GM12878 (cell line): ENCODE results near the gene B4GALNT4.

Experiments used
- CHD2 ChIP-seq: IDR thresholded peaks from 2 replicates; pipeline ENCODE4 v1.6.1; 2011; ENCODE audit warnings: low read depth, low read length, improper control_type of control experiment, borderline replicate concordance
- EZH2 ChIP-seq: IDR thresholded peaks from 2 replicates; pipeline ENCODE4 v1.6.1; 2012; ENCODE audit warnings: low read depth, mild to moderate bottlenecking, control low read depth, inconsistent platforms, low read length, borderline replicate concordance; ENCODE audit not compliant: control insufficient read depth
- HCFC1 ChIP-seq: fragments of 150-350 bp; IDR thresholded peaks from 2 replicates; pipeline ENCODE4 v1.6.1; 2014; ENCODE audit warnings: low read length
- HDAC2 ChIP-seq: fragments of 200-600 bp; sonication (generic); IDR thresholded peaks from 2 replicates; pipeline ENCODE4 v1.6.1; 2017
- POLR2A ChIP-seq: IDR thresholded peaks from 2 replicates; pipeline ENCODE4 v1.6.1; 2011; ENCODE audit warnings: low read depth, mild to moderate bottlenecking, low read length
- RAD21 ChIP-seq: IDR thresholded peaks from 2 replicates; pipeline ENCODE4 v1.6.1; 2011; ENCODE audit warnings: mild to moderate bottlenecking, low read depth, low read length, moderate library complexity; ENCODE audit not compliant: insufficient read depth
- TF ChIP-seq, protein P1 (sequence below), 3 experiments: IDR thresholded peaks in 2 of 3; conservative IDR thresholded peaks in 1 of 3; 2 replicates each; pipeline ENCODE4 v1.5.1; 2011; ENCODE audit warnings: low read depth in 3 of 3, low read length in 3 of 3, mild to moderate bottlenecking in 3 of 3, control low read depth in 2 of 3, moderate library complexity in 2 of 3, inconsistent platforms in 1 of 3, mixed read lengths in 1 of 3; ENCODE audit not compliant: control insufficient read depth in 2 of 3, insufficient read depth in 1 of 3; ENCODE audit errors: extremely low read depth in 1 of 3
- TF ChIP-seq, protein P2 (sequence below): IDR thresholded peaks from 2 replicates; pipeline ENCODE4 v1.6.1; 2011; ENCODE audit warnings: mild to moderate bottlenecking, low read depth, low read length, moderate library complexity; ENCODE audit not compliant: insufficient replicate concordance
- TF ChIP-seq, protein P3 (sequence below): fragments of 150-350 bp; IDR thresholded peaks from 2 replicates; pipeline ENCODE4 v1.6.1; 2016; ENCODE audit warnings: low read depth, low read length

DNA sequence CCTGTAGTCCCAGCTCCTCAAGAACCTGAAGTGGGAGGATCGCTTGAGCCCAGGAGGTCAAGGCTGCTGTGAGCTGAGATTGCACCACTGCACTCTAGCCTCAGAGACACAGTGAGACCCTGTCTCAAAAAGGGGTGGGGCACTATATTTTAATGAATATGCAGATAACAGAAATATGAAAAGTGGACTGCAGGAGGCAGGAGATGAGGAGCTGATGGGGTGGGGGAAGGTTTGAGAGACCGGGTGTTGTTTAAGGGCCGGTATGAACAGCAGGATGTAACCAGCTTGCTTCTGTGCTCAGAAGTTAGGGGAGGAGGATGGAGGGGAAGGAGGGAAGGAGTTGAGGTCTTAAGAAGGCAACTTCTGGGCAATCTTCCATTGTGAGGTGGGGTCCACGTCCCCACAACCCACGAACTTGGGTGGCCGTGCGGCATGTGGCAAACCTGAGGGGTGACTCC is 1.3 kb upstream of the B4GALNT4 start:
- TF ChIP-seq, protein P1, sequence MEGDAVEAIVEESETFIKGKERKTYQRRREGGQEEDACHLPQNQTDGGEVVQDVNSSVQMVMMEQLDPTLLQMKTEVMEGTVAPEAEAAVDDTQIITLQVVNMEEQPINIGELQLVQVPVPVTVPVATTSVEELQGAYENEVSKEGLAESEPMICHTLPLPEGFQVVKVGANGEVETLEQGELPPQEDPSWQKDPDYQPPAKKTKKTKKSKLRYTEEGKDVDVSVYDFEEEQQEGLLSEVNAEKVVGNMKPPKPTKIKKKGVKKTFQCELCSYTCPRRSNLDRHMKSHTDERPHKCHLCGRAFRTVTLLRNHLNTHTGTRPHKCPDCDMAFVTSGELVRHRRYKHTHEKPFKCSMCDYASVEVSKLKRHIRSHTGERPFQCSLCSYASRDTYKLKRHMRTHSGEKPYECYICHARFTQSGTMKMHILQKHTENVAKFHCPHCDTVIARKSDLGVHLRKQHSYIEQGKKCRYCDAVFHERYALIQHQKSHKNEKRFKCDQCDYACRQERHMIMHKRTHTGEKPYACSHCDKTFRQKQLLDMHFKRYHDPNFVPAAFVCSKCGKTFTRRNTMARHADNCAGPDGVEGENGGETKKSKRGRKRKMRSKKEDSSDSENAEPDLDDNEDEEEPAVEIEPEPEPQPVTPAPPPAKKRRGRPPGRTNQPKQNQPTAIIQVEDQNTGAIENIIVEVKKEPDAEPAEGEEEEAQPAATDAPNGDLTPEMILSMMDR (IDR thresholded peaks at IDR 0.05 in 2 of 3, conservative IDR thresholded peaks at IDR 0.05 in 1 of 3; ENCODE audit: control insufficient read depth in 2 of 3, extremely low read depth in 1 of 3, insufficient read depth in 1 of 3, low read depth in 3 of 3, low read length in 3 of 3) = no peak
- TF ChIP-seq RAD21 (no peak), POLR2A (no peak), CHD2 (no peak), HDAC2 (no peak), HCFC1 (no peak), EZH2 (no peak)
- TF ChIP-seq, protein P2, sequence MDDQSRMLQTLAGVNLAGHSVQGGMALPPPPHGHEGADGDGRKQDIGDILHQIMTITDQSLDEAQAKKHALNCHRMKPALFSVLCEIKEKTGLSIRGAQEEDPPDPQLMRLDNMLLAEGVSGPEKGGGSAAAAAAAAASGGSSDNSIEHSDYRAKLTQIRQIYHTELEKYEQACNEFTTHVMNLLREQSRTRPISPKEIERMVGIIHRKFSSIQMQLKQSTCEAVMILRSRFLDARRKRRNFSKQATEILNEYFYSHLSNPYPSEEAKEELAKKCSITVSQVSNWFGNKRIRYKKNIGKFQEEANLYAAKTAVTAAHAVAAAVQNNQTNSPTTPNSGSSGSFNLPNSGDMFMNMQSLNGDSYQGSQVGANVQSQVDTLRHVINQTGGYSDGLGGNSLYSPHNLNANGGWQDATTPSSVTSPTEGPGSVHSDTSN = no peak
- TF ChIP-seq, protein P3, sequence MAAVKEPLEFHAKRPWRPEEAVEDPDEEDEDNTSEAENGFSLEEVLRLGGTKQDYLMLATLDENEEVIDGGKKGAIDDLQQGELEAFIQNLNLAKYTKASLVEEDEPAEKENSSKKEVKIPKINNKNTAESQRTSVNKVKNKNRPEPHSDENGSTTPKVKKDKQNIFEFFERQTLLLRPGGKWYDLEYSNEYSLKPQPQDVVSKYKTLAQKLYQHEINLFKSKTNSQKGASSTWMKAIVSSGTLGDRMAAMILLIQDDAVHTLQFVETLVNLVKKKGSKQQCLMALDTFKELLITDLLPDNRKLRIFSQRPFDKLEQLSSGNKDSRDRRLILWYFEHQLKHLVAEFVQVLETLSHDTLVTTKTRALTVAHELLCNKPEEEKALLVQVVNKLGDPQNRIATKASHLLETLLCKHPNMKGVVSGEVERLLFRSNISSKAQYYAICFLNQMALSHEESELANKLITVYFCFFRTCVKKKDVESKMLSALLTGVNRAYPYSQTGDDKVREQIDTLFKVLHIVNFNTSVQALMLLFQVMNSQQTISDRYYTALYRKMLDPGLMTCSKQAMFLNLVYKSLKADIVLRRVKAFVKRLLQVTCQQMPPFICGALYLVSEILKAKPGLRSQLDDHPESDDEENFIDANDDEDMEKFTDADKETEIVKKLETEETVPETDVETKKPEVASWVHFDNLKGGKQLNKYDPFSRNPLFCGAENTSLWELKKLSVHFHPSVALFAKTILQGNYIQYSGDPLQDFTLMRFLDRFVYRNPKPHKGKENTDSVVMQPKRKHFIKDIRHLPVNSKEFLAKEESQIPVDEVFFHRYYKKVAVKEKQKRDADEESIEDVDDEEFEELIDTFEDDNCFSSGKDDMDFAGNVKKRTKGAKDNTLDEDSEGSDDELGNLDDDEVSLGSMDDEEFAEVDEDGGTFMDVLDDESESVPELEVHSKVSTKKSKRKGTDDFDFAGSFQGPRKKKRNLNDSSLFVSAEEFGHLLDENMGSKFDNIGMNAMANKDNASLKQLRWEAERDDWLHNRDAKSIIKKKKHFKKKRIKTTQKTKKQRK = no peak
